Measurements from ENCODE around the gene MRPS30.

Gene MRPS30

GRCh38 chr5:44807269-44807668, 1.5 kb upstream of the MRPS30 start:
- H3K79me2 ChIP-seq (ENCODE audit: low read length): peaks cover 42% of the 10 kb centered on the region
- H3K36me3 ChIP-seq (replicated peaks; ENCODE audit: low read depth, low read length): peaks cover 3% of the 10 kb centered on the region
- no peak overlapping the region for H3K4me3 ChIP-seq (ENCODE audit: low read length)
- no peak overlapping the region for H3K4me2 ChIP-seq (ENCODE audit: low read length)
- TF ChIP-seq EZH2phosphoT487 (IDR thresholded peaks at IDR 0.05; ENCODE audit: low read depth) (no peak), CTCF (IDR thresholded peaks at IDR 0.05; ENCODE audit: low read depth, low read length) (no peak)
- H3K4me1 ChIP-seq (ENCODE audit: low read length): peaks cover 11% of the 10 kb centered on the region
- H3K27me3 ChIP-seq (ENCODE audit: low read depth, low read length): no peaks in the 10 kb centered on the region
- H4K20me1 ChIP-seq (ENCODE audit: insufficient read depth, low read length): no peaks in the 10 kb centered on the region
- no peak overlapping the region for H3K27ac ChIP-seq (ENCODE audit: low read length)
- no peak overlapping the region for H2AFZ ChIP-seq (ENCODE audit: low read depth, low read length)
- no peak overlapping the region for H3K9ac ChIP-seq (ENCODE audit: low read length)
- no peaks in the 10 kb centered on the region for H3K9me3 ChIP-seq (ENCODE audit: insufficient read depth, low read length)

- Histone ChIP-seq H3K27me3 (ENCODE audit: low read depth, low read length) (no peaks in the 10 kb centered on the region), H3K4me2 (ENCODE audit: low read length) (peak overlapping the region; percentile 86), H2AFZ (ENCODE audit: low read depth, low read length) (peak overlapping the region; percentile 79; the same call in 1 of the 2 replicates), H3K36me3 (replicated peaks; ENCODE audit: low read depth, low read length) (peaks cover 15% of the 10 kb centered on the region), H3K4me3 (ENCODE audit: low read length) (peak overlapping the region; percentile 88), H4K20me1 (ENCODE audit: insufficient read depth, low read length) (no peaks in the 10 kb centered on the region), H3K9ac (ENCODE audit: low read length) (peak overlapping the region; percentile 89), H3K4me1 (ENCODE audit: low read length) (peaks cover 11% of the 10 kb centered on the region), H3K27ac (ENCODE audit: low read length) (peak overlapping the region; percentile 61), H3K79me2 (ENCODE audit: low read length) (peaks cover 59% of the 10 kb centered on the region), H3K9me3 (ENCODE audit: insufficient read depth, low read length) (no peaks in the 10 kb centered on the region)
- no peak for TF ChIP-seq CTCF (IDR thresholded peaks at IDR 0.05; ENCODE audit: low read depth, low read length)
- TF ChIP-seq EZH2phosphoT487 (IDR thresholded peaks at IDR 0.05; ENCODE audit: low read depth): no peak
Measured at GRCh38 chr5:44809215-44809955, 638 bp downstream of the MRPS30 start.

GRCh38 chr5:44809956-44810420, 1.2 kb downstream of the MRPS30 start:
- Histone ChIP-seq H3K27me3 (ENCODE audit: low read depth, low read length) (no peaks in the 10 kb centered on the region), H3K4me1 (ENCODE audit: low read length) (peaks cover 11% of the 10 kb centered on the region), H2AFZ (ENCODE audit: low read depth, low read length) (no peak overlapping the region), H4K20me1 (ENCODE audit: insufficient read depth, low read length) (no peaks in the 10 kb centered on the region), H3K9me3 (ENCODE audit: insufficient read depth, low read length) (no peaks in the 10 kb centered on the region), H3K4me2 (ENCODE audit: low read length) (peak overlapping the region; percentile 86), H3K4me3 (ENCODE audit: low read length) (peak overlapping the region; percentile 88), H3K9ac (ENCODE audit: low read length) (peak overlapping the region; percentile 89), H3K36me3 (replicated peaks; ENCODE audit: low read depth, low read length) (peaks cover 20% of the 10 kb centered on the region), H3K79me2 (ENCODE audit: low read length) (peaks cover 59% of the 10 kb centered on the region), H3K27ac (ENCODE audit: low read length) (peak overlapping the region; percentile 61; the same call in 1 of the 2 replicates)
- TF ChIP-seq CTCF (IDR thresholded peaks at IDR 0.05; ENCODE audit: low read depth, low read length) (no peak), EZH2phosphoT487 (IDR thresholded peaks at IDR 0.05; ENCODE audit: low read depth) (no peak)

- Histone ChIP-seq H3K9me3 (ENCODE audit: insufficient read depth, low read length) (no peaks in the 10 kb centered on the region), H4K20me1 (ENCODE audit: insufficient read depth, low read length) (no peaks in the 10 kb centered on the region), H3K4me3 (ENCODE audit: low read length) (no peak overlapping the region), H3K27me3 (ENCODE audit: low read depth, low read length) (no peaks in the 10 kb centered on the region), H3K9ac (ENCODE audit: low read length) (no peak overlapping the region), H3K4me1 (ENCODE audit: low read length) (peaks cover 8% of the 10 kb centered on the region), H3K36me3 (replicated peaks; ENCODE audit: low read depth, low read length) (peaks cover 47% of the 10 kb centered on the region), H2AFZ (ENCODE audit: low read depth, low read length) (no peak overlapping the region), H3K79me2 (ENCODE audit: low read length) (peaks cover 45% of the 10 kb centered on the region), H3K27ac (ENCODE audit: low read length) (no peak overlapping the region), H3K4me2 (ENCODE audit: low read length) (no peak overlapping the region)
- TF ChIP-seq CTCF (IDR thresholded peaks at IDR 0.05; ENCODE audit: low read depth, low read length) (no peak), EZH2phosphoT487 (IDR thresholded peaks at IDR 0.05; ENCODE audit: low read depth) (no peak)
Measured at GRCh38 chr5:44814761-44815160, 6.0 kb downstream of the MRPS30 start.
